HepG2 (cell line): ENCODE data around the gene CALN1. TPM values are rescaled to one million over a fixed set of nuclear protein-coding genes. Genes with fewer than 3 reads are reported as not detected.

Experiments used
- ATAC-seq: fragments of 200-7000 bp; cut with Tn5 transposase; 3 replicates; pipeline ENCODE4 v1.9.1; 2020; ENCODE audit warnings: mild to moderate bottlenecking, moderate library complexity
- BruUV-seq: library from RNA; stranded (reverse); fragments of 400-500 nt; replicated peaks from 2 replicates; lab custom pipeline; 2021; lab: Mats Ljungman, UMichigan
- CTCF ChIA-PET: fragments of 300-600 bp; formaldehyde crosslinking; extraction: SDS; loops from one replicate; lab custom pipeline; 2021; ENCODE audit warnings: low total read pairs, inconsistent platforms, low intra/inter-chr PET ratio; lab: Yijun Ruan, JAX
- POLR2A ChIA-PET: fragments of 350-600 bp; sonication (Branson Sonifier 250); formaldehyde crosslinking; loops from one replicate; lab custom pipeline; 2020; ENCODE audit warnings: antibody characterized with exemption, inconsistent platforms; lab: Yijun Ruan, JAX
- DNase-seq: peaks from one replicate; pipeline ENCODE4 v3.0.0-alpha.2; 2015; ENCODE audit warnings: low spot score
- FAIRE-seq: peaks from 3 replicates; lab custom pipeline; 2011; peaks lifted over from hg19 to GRCh38; lab: Jason Lieb, UNC
- H2AFZ ChIP-seq: one replicate; pipeline ENCODE4 v1.6.1; 2011; ENCODE audit warnings: low read length, inconsistent platforms
- H3K27ac ChIP-seq: fragments of 300-600 bp; 3 replicates; pipeline ENCODE4 v1.8.0; 2011; ENCODE audit warnings: mixed run types, mild to moderate bottlenecking, mixed read lengths, low read length, inconsistent platforms; ENCODE audit not compliant: insufficient read depth; ENCODE audit errors: extremely low read length
- H3K27me3 ChIP-seq, 2 experiments: fragments of 200-600 bp in 1 of 2; 2 replicates in 1 of 2; 3 replicates in 1 of 2; pipeline versions ENCODE4 v1.6.0 to v1.8.0; 2011; ENCODE audit warnings: low read length in 2 of 2, mild to moderate bottlenecking in 2 of 2, moderate library complexity in 2 of 2, inconsistent platforms in 1 of 2; ENCODE audit not compliant: insufficient read depth in 2 of 2, control insufficient read depth in 1 of 2
- H3K36me3 ChIP-seq, 2 experiments: fragments of 200-600 bp in 1 of 2; replicated peaks in 1 of 2; 2 replicates in 1 of 2; 3 replicates in 1 of 2; pipeline versions ENCODE4 v1.5.1 to v1.8.0; 2011; ENCODE audit warnings: low read length in 2 of 2, inconsistent platforms in 1 of 2; ENCODE audit not compliant: insufficient read depth in 2 of 2, control insufficient read depth in 1 of 2
- H3K4me1 ChIP-seq: 2 replicates; pipeline ENCODE4 v1.5.1; 2012; ENCODE audit warnings: low read length, inconsistent platforms; ENCODE audit not compliant: insufficient read depth
- H3K4me2 ChIP-seq: 2 replicates; pipeline ENCODE4 v1.6.0; 2011; ENCODE audit warnings: low read depth, low read length, inconsistent platforms
- H3K4me3 ChIP-seq, 3 experiments: fragments of 200-600 bp in 1 of 3; sonication (generic), shearing (Covaris generic) in 1 of 3; replicated peaks in 1 of 3; 2 replicates each; pipeline ENCODE4 v1.5.1; 2011 to 2016; ENCODE audit warnings: low read length in 3 of 3, inconsistent platforms in 2 of 3, low read depth in 2 of 3, mild to moderate bottlenecking in 2 of 3, control low read depth in 1 of 3, mixed read lengths in 1 of 3; ENCODE audit not compliant: insufficient read depth in 1 of 3
- H3K79me2 ChIP-seq: one replicate; pipeline ENCODE4 v1.6.1; 2011; ENCODE audit warnings: low read length, inconsistent platforms; ENCODE audit not compliant: insufficient read depth
- H3K9ac ChIP-seq: 2 replicates; pipeline ENCODE4 v1.6.0; 2011; ENCODE audit warnings: mild to moderate bottlenecking, low read depth, low read length, inconsistent platforms; ENCODE audit not compliant: insufficient read depth
- H3K9me3 ChIP-seq: 2 replicates; pipeline ENCODE4 v1.5.1; 2012; ENCODE audit warnings: mild to moderate bottlenecking, low read length
- H4K20me1 ChIP-seq: 2 replicates; pipeline ENCODE4 v1.6.0; 2011; ENCODE audit warnings: inconsistent platforms, mild to moderate bottlenecking, low read length, moderate library complexity; ENCODE audit not compliant: insufficient read depth
- EHMT2 ChIP-seq: fragments of 200-600 bp; sonication (generic); IDR thresholded peaks from 2 replicates; pipeline ENCODE4 v1.7.0; 2017; ENCODE audit warnings: antibody characterized with exemption, low read depth, low read length, borderline replicate concordance
- HMGA1 ChIP-seq: sonication (generic); formaldehyde crosslinking; conservative IDR thresholded peaks from 2 replicates; pipeline ENCODE4 v1.4.0; 2020; ENCODE audit warnings: missing genetic modification reagents
- PPARG ChIP-seq: conservative IDR thresholded peaks from 2 replicates; pipeline ENCODE4 v1.6.1; 2016; ENCODE audit warnings: missing biosample characterization, missing genetic modification reagents
- RBM39 ChIP-seq: fragments of 200-400 bp; formaldehyde crosslinking; IDR thresholded peaks from one replicate; pipeline ENCODE4 v1.6.1; 2018; ENCODE audit warnings: antibody characterized with exemption, mild to moderate bottlenecking, low read depth, low read length; ENCODE audit not compliant: poor library complexity, severe bottlenecking
- ZBTB38 ChIP-seq: sonication (generic); formaldehyde crosslinking; IDR thresholded peaks from 2 replicates; pipeline ENCODE4 v1.5.1; 2020; ENCODE audit warnings: mild to moderate bottlenecking, missing genetic modification reagents
- ZNF780A ChIP-seq: sonication (generic); formaldehyde crosslinking; IDR thresholded peaks from 2 replicates; pipeline ENCODE4 v1.8.0; 2022; ENCODE audit warnings: mild to moderate bottlenecking, missing genetic modification reagents, moderate library complexity
- WGBS: methylation state at CpG from one replicate; pipeline ENCODE4 v1.1.6; 2017; ENCODE audit warnings: low lambda C conversion rate; 5-methylcytosine and 5-hydroxymethylcytosine counted together
- in situ Hi-C: cut with HindIII; loops from 2 replicates; pipeline ENCODE4 v1.10.0; 2017; ENCODE audit warnings: low pct_unique_long_range_greater_than_20kb; ENCODE audit not compliant: extremely low pct_ligation_motif_present
- intact Hi-C: fragments of 100-400 bp; cut with micrococcal nuclease; formaldehyde crosslinking; loops from one replicate; pipeline ENCODE4 v1.10.0; 2022; ENCODE audit not compliant: unreplicated experiment
- polyA plus RNA-seq, 8 experiments: library from polyadenylated mRNA; depleted of rRNA in 3 of 8; stranded (reverse) in 7 of 8; unstranded in 1 of 8; fragments of >200 nt; fragmentation: Illumina TruSeq in 4 of 8; extraction: Trizol in 4 of 8; gene quantifications; 2 replicates each; pipeline versions ENCODE4 v1.2.1 to v1.2.3, GENCODE V29; 2011 to 2016; ENCODE audit warnings: low read depth in 4 of 8, missing spikeins in 1 of 8, mixed read lengths in 1 of 8; ENCODE audit not compliant: insufficient read depth in 1 of 8
- total RNA-seq, 5 experiments: library from RNA; depleted of rRNA; stranded (reverse); fragments of >200 nt; fragmentation: Illumina TruSeq; extraction: Trizol; gene quantifications; 2 replicates each; pipeline ENCODE4 v1.2.3, GENCODE V29; 2016; ENCODE audit warnings: low read depth in 1 of 5
- TF ChIP-seq, protein P1 (sequence below): sonication (generic); formaldehyde crosslinking; IDR thresholded peaks from 2 replicates; pipeline ENCODE4 v1.4.0; 2020; ENCODE audit warnings: missing genetic modification reagents
- TF ChIP-seq, protein P2 (sequence below), 2 experiments: fragments of 450-650 bp in 1 of 2; sonication (generic) in 1 of 2; formaldehyde crosslinking; IDR thresholded peaks; 2 replicates each; pipeline versions ENCODE4 v1.5.0 to v1.8.0; 2020 to 2022; ENCODE audit warnings: mild to moderate bottlenecking in 1 of 2, missing genetic modification reagents in 1 of 2
- TF ChIP-seq, protein P3 (sequence below): sonication (generic); formaldehyde crosslinking; conservative IDR thresholded peaks from 2 replicates; pipeline ENCODE4 v1.8.1; 2023; ENCODE audit warnings: missing genetic modification reagents
- TF ChIP-seq, protein P4 (sequence below): sonication (generic); formaldehyde crosslinking; IDR thresholded peaks from 2 replicates; pipeline ENCODE4 v1.4.0; 2020; ENCODE audit warnings: missing genetic modification reagents, borderline replicate concordance
- TF ChIP-seq, protein P5 (sequence below): sonication (generic); formaldehyde crosslinking; IDR thresholded peaks from 2 replicates; pipeline ENCODE4 v1.5.0; 2020; ENCODE audit warnings: mild to moderate bottlenecking, missing genetic modification reagents
- TF ChIP-seq, protein P6 (sequence below): IDR thresholded peaks from 2 replicates; pipeline ENCODE4 v1.6.1; 2018; ENCODE audit warnings: missing genetic modification reagents

Gene CALN1
- total and polyA plus RNA-seq, 2 of the 13 experiments (the other 11 are each of a cell fraction or from before 2014, with no cell fraction given) = not detected

DNA sequence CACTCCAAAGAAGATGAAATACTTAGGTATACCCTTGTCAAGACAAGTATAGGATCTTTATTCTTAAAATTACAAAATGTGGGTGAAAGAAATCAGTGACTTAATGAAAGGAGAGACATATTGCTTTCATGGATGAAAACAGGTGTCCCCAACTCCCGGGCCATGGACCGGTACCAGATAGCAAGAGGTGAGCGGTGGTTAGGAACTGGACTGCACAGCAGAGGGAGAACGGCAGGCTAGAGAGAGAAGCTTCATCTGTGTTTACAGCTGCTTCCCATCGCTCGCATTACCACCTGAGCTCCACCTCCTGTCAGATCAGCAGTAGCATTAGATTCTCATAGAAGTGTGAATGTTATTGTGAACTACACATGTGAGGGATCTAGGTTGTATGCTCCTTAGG, 408.9 kb downstream of the CALN1 start (continued):
- TF ChIP-seq, protein P1, sequence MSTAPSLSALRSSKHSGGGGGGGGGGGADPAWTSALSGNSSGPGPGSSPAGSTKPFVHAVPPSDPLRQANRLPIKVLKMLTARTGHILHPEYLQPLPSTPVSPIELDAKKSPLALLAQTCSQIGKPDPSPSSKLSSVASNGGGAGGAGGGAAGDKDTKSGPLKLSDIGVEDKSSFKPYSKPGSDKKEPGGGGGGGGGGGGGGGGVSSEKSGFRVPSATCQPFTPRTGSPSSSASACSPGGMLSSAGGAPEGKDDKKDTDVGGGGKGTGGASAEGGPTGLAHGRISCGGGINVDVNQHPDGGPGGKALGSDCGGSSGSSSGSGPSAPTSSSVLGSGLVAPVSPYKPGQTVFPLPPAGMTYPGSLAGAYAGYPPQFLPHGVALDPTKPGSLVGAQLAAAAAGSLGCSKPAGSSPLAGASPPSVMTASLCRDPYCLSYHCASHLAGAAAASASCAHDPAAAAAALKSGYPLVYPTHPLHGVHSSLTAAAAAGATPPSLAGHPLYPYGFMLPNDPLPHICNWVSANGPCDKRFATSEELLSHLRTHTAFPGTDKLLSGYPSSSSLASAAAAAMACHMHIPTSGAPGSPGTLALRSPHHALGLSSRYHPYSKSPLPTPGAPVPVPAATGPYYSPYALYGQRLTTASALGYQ = no peak
- TF ChIP-seq ZBTB38 (CRISPR knock-in tag) (no peak), RBM39 (no peak)

DNA sequence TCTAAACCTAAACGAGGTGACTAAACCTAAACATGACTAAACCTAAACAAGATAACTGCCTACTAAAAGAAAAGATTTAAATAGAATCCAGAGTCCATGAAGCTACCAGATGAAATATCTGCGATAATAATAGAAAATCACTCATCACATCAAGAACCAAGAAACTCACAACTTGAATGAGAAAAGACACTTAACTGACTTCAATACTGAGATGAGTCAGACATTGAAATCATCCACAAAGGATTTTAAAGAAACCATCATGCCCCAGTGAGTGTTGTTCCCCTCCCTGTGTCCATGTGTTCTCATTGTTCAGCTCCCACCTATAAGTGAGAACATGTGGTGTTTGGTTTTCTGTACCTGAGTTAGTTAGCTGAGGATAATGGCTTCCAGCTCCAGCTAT, 416.0 kb downstream of the CALN1 start:
- Histone ChIP-seq H3K27ac (no peak overlapping the region), H3K36me3 (no peaks in the 10 kb centered on the region), H3K79me2 (no peaks in the 10 kb centered on the region), H3K9ac (no peak overlapping the region), H4K20me1 (no peaks in the 10 kb centered on the region), H3K27me3 (no peaks in the 10 kb centered on the region; a peak in 1 of 5 replicates), H3K9me3 (no peaks in the 10 kb centered on the region), H2AFZ (no peak overlapping the region), H3K4me2 (no peak overlapping the region), H3K4me3 (no peak overlapping the region), H3K4me1 (no peaks in the 10 kb centered on the region)
- intact Hi-C loops (loop anchor here (5.0 kb wide), 1 partner anchor 446 kb away; no protein-coding TSS in a partner anchor), in situ Hi-C loops (no loop called here)
- DNase-seq (no peak), FAIRE-seq (no peak), ATAC-seq (no peak)
- 9% methylated on average over 2 of the region's 2 CpGs for WGBS
- BruUV-seq = no TSS peak
- POLR2A ChIA-PET = no interaction called here
- CTCF ChIA-PET = no interaction called here
- TF ChIP-seq, protein P2, sequence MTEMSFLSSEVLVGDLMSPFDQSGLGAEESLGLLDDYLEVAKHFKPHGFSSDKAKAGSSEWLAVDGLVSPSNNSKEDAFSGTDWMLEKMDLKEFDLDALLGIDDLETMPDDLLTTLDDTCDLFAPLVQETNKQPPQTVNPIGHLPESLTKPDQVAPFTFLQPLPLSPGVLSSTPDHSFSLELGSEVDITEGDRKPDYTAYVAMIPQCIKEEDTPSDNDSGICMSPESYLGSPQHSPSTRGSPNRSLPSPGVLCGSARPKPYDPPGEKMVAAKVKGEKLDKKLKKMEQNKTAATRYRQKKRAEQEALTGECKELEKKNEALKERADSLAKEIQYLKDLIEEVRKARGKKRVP (CRISPR knock-in tag; IDR thresholded peaks at IDR 0.05) = no peak
- TF ChIP-seq HMGA1 (CRISPR knock-in tag) = no peak
- TF ChIP-seq, protein P3, sequence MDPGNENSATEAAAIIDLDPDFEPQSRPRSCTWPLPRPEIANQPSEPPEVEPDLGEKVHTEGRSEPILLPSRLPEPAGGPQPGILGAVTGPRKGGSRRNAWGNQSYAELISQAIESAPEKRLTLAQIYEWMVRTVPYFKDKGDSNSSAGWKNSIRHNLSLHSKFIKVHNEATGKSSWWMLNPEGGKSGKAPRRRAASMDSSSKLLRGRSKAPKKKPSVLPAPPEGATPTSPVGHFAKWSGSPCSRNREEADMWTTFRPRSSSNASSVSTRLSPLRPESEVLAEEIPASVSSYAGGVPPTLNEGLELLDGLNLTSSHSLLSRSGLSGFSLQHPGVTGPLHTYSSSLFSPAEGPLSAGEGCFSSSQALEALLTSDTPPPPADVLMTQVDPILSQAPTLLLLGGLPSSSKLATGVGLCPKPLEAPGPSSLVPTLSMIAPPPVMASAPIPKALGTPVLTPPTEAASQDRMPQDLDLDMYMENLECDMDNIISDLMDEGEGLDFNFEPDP (CRISPR knock-in tag) = no peak
- no peak for TF ChIP-seq PPARG (CRISPR knock-in tag)
- TF ChIP-seq EHMT2 = no peak
- no peak for TF ChIP-seq ZNF780A (CRISPR knock-in tag)
- TF ChIP-seq, protein P4, sequence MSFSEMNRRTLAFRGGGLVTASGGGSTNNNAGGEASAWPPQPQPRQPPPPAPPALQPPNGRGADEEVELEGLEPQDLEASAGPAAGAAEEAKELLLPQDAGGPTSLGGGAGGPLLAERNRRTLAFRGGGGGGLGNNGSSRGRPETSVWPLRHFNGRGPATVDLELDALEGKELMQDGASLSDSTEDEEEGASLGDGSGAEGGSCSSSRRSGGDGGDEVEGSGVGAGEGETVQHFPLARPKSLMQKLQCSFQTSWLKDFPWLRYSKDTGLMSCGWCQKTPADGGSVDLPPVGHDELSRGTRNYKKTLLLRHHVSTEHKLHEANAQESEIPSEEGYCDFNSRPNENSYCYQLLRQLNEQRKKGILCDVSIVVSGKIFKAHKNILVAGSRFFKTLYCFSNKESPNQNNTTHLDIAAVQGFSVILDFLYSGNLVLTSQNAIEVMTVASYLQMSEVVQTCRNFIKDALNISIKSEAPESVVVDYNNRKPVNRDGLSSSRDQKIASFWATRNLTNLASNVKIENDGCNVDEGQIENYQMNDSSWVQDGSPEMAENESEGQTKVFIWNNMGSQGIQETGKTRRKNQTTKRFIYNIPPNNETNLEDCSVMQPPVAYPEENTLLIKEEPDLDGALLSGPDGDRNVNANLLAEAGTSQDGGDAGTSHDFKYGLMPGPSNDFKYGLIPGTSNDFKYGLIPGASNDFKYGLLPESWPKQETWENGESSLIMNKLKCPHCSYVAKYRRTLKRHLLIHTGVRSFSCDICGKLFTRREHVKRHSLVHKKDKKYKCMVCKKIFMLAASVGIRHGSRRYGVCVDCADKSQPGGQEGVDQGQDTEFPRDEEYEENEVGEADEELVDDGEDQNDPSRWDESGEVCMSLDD (CRISPR knock-in tag) = no peak
- TF ChIP-seq, protein P5, sequence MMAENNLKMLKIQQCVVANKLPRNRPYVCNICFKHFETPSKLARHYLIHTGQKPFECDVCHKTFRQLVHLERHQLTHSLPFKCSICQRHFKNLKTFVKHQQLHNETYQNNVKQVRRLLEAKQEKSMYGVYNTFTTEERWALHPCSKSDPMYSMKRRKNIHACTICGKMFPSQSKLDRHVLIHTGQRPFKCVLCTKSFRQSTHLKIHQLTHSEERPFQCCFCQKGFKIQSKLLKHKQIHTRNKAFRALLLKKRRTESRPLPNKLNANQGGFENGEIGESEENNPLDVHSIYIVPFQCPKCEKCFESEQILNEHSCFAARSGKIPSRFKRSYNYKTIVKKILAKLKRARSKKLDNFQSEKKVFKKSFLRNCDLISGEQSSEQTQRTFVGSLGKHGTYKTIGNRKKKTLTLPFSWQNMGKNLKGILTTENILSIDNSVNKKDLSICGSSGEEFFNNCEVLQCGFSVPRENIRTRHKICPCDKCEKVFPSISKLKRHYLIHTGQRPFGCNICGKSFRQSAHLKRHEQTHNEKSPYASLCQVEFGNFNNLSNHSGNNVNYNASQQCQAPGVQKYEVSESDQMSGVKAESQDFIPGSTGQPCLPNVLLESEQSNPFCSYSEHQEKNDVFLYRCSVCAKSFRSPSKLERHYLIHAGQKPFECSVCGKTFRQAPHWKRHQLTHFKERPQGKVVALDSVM (CRISPR knock-in tag) = no peak
- TF ChIP-seq, protein P6, sequence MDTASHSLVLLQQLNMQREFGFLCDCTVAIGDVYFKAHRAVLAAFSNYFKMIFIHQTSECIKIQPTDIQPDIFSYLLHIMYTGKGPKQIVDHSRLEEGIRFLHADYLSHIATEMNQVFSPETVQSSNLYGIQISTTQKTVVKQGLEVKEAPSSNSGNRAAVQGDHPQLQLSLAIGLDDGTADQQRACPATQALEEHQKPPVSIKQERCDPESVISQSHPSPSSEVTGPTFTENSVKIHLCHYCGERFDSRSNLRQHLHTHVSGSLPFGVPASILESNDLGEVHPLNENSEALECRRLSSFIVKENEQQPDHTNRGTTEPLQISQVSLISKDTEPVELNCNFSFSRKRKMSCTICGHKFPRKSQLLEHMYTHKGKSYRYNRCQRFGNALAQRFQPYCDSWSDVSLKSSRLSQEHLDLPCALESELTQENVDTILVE (CRISPR knock-in tag) = no peak
